NCI-H2171 treated with DMSO at 0.1 percent for 48 hours (cell line): ENCODE measurements around the gene PRKN.

Experiments used
- DNase-seq: peaks from one replicate; lab custom pipeline; 2025; lab: John Stamatoyannopoulos, UW

PRKN gene

DNA sequence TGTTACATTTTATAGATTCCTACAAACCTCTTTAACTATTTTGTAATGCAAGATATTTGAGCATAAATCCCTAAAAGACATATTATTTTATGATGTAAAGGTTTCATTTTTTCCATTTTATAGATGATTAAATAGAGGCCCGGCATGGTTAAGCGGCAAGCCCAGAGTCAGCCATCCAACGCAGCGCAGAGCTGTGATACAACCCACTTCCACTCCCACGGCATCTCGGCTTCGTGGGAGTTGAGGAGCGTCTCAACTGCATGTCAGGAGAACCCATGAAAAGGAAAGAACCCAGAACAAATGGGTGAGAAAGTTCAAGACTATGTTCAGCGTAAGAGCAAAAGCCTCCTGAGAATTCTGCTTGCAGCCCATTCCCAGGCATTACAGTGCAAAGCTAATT lies 488.2 kb downstream of the PRKN start:
- no peak for DNase-seq

DNA sequence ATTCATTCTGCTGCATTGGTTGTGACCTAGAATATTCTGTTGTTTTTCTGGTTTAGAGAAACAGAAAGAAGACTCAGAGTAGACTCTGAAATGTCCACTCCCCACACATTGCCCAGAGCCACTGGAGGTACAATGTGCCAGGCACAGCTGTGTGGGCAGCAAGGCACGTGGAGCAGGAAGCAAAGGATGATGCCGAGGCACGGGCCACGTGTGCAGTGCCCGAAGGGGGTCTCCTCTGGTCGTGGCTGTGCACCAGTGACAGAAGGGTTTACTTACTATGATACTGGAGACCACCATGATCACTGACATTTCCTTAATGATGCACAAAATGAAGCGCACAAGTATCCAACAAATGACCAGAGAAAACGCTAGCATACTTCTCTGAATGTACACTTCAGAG lies 488.9 kb downstream of the PRKN start:
- no peak for DNase-seq

DNA sequence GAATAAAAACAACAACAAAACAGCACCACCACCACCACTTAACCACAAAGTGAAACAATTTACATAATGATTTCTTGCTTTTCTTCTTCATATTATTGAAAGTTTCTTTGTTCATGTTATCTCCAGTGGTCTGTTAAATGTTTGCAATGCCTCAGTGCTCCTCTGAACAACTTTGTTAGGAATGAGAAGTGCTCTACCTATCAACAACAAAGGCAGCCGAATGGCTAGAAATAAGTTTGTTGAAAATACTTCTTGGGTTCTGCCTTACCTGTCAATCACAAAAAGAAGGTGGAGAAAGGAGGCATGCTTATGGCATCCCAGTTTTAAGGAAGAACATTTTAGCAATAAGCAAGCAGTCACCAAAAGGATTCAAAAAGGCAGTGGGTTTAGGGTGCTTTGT lies 490.2 kb downstream of the PRKN start:
- DNase-seq: no peak

DNA sequence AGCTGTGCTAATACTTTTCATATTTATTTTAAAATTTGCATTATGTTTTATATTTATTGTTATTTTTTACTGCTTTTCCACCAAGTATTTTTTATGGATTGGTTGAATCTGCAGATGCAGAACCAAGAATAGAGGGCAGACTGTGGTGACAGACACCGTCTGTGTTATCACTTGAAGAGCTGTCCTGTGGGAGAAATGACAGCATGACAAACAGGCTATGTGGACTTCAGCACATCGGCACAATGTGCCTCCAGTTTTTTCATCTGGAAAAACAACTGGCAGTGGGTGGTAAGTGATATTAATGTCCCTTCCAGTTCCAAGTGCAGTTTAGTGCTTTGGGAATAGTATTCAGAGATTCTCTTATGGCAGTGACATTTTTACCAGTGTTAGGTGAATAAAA lies 492.9 kb downstream of the PRKN start:
- DNase-seq: no peak

DNA sequence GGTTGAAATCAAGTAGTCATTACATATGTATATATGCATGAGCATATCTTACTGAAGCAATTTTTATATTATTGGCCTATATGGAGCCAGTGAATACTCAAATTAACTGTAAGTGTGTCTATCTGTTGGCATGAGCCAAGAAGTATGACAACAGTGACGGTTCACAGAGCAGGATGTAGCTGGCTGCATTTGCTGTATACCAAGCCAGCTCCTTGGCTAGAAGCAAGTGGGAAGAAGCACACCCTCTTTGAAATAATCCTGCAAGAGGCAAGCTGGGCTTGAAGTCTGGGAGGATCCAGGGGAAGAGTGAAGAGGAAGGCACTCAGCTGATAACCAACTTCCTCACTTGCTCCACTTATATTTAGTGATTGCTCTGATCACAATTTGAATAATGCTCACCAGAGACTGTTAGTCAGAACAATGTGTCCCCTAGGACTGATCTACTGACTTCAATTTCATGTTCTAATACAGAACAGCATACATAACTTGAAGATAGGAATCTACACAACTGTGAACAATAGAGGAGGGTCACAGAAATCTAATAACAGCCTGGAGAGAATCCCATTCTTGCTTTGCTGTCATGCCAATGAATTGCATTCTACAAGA lies 497.3 kb downstream of the PRKN start:
- no peak for DNase-seq

DNA sequence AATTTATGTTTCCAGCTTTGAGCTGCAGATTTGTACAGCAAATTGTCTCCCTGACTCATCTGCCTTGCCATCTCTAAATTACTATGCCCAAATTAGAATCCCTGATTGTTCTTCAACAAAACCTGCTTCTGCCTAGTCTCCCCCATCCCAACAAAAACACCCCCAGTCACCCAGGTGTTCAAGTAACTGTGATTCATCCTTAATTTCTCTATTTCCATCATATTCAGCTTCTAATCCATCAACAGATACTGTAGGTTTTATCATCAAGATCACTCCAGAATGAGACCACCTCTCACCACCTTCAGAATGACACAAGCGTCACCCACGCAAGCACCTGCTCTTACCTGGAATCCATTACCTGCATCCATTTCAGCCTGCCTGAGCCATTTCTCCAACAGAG lies 498.5 kb downstream of the PRKN start:
- no peak for DNase-seq

DNA sequence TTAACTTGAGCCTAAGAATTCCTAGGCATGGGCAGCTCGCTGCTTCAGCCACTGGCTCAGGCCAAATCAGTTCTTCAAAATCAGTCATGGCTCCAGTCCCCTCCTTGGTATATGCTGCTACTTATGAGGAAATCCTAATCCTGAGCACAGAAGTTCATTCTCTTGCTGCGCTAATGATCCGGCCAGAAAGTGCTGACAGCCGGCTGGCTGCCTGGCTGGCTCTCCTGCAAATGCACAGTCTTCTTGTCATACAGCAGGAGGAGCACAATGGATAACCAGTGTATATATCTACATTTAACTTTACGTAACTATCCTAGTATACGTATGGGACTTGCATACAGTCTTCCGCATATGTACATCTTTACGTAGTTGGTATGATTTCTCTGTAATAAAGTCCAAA lies 500.8 kb downstream of the PRKN start:
- no peak for DNase-seq

DNA sequence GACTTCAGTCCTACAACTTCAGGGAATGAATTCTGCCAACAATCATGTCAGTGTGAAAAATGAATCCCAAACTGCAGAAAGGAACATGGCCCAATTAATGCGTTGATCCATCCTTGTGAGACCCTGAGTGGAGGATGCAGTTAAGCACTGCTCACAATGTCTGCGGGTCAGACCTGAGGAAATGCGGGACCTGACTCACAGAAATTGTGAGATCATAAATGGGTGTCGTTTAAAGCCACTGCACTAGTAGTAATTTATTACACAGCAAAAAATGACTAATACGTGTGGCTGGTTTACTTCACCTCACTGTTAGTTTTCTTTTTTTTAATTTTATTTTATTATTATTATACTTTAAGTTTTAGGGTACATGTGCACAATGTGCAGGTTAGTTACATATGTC lies 505.0 kb downstream of the PRKN start:
- DNase-seq: no peak

DNA sequence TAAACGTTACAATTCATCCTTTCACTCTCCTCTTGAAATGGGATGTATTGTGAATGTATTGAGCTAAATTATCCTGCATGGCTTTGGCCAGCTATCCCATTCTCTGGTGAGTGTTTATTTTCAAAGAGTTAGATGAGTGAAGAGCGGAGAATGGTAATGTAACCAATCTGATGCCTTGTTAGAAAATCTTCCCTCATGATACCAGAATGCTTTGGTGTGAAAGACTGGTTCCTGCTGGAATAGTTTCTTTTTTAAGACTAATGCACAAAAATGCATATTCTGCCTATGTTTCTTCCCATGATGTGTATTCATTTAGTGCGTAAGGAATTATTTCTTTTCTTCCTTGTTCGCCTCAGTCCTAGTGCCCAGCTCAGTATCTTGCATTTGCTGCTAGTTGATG lies 506.7 kb downstream of the PRKN start:
- DNase-seq: no peak

DNA sequence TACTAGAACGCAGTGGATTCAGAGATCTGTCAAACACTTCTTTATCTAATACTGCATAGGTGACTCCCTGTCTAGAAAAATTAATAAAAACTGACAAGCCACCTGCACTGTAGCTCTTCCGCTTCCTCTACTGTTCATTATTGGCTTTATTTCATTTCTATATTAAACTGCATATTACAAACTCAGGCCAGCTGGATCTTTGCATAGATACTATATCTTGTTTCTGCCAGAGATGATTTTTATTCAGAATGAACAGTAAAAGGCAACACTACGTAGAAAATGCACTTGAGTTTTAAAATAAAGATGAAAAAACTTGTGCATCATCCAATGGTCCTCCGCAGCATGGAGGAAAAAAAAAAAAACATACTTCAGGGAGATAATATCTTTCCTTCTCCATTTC lies 508.3 kb downstream of the PRKN start:
- DNase-seq: no peak

DNA sequence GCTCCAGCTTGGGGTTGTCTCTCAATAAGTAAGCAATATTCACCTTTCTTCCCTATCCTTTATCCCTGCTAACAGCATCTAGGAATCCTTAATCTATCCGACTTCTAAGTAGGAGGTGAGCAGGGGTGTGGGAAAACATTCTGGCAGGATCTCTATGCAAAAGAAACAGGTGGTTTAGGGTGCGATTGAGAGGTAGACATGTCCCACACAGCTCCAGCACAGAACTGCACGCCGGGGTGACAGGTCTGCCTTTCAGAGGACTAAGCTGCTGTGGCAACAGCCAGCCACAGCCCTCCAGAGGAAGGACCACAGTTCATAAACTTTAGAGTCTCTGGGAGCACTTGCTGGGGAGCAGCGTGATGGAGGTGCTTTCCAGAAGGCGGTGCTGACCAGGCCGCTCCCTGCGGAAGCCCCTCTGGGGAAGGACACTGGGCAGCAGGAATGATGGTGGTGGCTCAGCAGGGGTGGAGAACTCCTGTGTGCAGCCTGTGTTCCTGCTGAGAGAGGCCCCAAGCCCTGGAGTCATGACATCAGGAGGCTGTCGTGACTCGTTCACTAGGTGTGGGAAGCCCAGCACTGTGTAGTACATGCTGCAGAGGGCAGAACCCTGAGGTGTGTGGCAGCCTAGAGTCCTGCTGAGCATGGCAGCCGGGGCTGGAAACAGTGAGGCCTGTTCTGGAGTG lies 509.6 kb downstream of the PRKN start:
- DNase-seq: no peak

DNA sequence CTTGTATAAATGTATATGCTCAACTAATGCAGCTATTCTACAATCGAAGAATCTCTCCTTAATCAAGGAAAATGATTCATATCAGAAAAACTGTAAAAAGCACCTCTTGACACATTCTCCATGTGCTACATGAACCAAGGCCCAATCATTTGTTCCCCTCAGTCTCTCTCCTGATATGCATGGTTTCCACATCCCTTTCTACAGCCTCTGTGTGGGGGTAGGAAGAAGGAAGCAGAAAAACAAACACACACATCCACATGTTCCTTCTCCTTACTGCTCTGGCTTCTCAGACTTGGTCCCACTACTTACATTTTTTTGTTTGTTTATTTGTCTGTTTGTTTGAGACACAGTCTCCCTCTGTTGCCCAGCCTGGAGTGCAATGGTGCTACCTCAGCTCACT lies 510.5 kb downstream of the PRKN start:
- DNase-seq: no peak

DNA sequence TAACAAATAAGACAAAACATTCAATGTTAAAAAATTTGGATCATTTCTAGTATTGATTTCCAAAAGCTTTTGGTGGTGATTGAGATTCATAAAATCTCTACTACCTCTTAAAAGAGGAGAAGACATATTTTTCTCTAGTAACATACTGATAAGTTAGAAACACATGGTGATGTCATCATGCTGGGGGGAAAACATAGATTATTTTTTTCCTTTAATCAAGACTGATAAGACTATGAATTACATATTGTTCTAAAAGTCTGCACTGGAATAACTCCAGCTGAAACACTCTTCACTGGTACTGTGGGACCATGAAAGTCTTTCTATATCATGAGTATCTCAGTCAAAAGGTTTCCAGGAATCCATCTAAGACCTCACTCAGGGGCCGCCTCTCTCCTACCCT lies 515.8 kb downstream of the PRKN start:
- DNase-seq: no peak

DNA sequence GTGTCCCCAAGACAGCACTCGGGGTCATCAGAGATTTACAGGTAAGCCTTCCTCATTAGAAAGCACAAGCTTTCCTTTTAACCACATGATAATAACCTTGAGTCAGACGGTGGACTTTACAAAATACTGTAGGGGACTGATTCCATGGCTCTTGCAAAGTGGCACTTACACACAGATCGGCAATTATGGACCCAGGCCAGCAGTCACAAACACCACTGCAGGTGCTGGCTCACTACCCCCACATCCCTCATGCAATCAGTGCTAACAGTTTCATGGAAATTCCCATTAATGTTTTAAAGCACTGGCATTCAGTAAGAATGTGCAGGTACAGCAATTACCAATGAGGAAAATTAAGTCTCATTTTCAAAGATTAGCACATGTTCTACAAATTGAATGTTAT lies 516.5 kb downstream of the PRKN start:
- no peak for DNase-seq

DNA sequence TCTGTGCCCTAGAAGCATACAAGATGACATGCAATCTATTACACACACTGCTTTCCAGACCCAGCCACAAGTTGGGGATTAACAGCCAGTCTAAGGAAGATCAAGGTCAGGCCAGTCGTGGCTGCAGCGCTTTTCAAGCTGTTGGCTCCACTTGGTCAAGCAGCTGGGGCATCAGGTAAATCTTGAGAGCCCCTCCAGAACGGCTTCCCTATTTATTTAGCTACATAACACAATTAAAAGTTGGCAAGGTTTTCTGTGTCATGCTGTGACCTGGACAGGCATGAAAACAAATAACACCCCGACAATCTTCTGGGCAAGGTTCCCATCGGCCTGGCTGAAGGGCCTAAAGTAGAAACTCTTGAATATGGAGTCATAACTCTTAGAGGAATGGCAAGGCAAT lies 524.3 kb downstream of the PRKN start:
- DNase-seq: no peak

DNA sequence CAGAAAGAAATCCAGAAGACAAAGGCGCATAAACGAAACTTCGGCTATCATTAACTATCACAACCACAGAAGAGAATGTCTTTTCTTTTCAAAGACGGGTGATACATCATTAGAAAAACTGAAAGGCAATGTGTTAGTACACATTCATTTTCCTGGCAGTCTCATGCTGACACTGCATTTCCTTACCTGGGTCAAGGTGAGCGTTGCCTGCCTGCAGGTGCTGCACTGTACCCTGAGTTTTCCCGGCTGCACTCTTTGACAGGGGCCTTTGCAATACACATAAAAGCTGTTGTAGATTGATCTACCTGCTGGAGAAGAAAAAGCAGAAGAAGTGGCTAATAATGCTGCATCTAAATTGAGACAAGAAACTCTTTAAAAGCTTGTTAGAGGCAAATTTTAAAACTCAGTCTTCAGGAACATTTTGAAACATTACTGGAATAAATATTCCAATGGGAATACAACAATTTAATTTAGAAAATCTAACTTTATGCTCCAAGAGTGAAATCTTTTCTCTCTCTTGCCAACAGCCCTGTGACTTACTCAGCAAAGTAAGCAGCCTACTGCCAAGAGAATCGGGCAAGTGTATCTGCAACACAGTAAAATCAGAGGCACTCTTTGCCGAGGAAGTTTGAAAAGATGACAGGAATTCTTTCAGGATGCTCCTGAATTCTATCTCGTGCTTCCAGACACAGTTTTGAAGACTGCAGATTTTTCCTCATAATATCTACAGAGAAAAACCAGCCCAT lies 526.4 kb downstream of the PRKN start:
- DNase-seq: no peak

DNA sequence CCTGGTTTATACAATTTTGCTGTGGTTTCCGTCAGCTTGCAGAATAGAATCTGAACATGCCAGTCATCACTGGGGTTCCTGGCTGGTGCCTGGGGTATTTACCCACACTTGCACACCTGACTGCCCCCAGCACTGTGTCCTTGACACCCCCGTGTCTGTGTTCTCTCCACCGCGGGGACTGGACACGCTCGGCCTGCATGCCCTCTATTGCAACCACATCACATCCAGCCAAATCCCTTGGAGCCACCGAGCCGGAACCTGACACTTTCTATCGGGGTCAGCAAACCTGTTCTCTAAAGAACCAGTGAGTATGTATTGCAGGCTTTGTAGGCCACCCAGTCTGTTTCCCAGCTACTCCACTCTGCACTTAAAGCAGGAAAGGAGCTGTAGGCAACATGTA lies 527.5 kb downstream of the PRKN start:
- DNase-seq: no peak

DNA sequence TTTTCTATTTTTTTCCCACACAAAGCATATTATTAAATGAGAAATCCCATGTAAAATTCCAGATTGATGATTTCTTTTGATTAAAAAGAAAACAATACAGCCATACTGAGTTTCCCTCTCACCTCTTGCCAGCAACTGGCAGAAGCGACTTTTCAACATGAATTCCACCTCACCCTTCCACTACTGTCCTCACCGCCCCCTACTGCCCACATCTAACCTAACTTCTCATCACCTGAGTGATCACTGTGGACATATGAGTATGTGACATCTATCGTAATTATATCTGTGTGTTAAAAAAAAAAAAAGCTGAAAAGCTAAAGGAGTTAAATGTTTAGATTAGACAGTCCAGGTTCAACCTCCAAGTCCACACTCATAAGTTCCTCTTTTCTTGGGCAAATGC lies 528.6 kb downstream of the PRKN start:
- no peak for DNase-seq

DNA sequence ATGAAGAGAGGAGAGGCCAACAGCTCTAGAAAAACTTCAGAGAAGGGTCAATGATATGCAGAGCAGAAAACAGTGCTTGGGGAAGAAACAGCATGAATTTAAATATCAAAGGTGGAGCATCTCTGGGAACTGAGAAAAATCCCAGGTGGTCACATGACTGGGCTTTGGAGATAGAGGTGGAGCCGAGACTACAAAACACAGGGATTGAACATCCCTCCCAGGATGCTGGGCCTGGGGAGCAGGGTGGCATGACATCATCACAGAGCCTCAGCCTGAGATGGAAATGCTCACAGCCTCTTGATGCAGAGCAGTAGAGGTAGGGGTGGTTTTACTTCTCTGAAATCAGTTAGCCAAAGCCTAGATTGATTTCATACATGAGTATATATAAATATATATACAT lies 529.5 kb downstream of the PRKN start:
- DNase-seq: no peak

DNA sequence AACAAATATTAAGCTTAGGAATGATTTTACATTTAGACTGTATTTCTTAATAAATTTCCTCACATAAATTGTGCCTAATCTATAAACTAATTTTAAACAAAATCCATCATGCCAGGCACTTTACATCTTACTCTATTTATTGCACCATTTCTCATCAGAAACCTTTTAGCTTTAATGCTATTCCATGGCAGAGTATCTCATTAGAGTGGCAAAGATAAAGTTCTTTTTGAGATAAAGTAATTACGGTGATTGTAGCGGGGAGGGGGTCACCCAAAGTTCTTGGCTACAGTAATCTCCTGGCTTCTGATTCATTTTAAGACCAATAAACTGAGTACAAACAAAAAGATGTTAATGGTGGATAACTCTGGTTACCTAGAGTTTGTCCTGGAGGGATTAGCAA lies 532.1 kb downstream of the PRKN start:
- no peak for DNase-seq

DNA sequence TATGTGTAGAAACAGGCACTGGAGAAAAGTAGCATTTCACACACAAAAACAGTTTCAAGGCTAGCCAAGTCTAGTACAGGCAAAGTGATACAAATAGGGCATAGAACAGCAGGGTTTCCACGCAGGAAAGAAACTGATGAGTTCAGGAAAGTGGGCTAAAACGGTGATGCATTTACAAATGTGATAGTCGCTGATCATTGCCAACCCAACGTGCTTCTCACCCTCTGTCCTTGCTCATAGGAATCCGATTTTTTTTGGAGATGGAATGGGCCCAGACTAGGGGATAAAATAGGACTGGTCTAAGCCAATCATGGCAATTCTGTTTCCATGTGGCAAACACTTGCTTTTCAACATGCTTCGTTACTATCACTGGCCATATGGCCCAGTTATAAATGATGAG lies 536.6 kb downstream of the PRKN start:
- DNase-seq: no peak

DNA sequence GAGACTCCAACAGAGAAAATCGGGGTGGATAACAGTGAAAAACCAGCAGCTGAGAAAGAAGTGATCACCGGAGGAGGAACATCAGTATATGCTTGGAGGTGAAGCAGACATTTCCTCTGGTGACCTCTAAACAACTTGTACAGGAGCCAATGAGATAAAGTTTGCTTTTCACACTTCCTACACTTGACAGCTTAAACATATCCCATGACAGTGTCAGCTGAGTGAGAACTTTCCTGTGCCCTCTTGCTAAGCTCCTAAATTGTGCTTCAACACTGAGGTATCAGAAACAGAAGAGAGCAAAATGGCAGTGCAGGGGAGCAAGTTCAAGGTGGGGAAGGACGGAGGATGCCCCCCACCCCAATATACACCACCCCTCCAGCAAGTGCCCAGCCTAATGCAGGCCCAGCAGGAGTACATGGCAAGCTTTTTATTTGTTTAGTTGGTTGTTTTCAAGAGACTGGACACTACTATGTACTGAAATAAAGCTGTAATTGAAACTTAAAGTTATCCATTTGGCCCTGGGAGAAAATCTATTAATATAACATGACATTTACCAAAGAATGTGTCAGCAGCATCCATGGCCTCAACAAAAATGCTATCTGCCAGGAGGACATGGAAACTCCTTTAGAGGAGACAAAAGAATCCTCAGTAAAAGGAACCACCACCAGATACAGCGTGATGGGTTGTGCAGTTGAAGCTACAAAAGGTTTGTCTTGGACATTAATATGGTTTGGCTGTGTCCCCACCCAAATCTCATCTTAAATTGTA lies 540.2 kb downstream of the PRKN start:
- DNase-seq: no peak

DNA sequence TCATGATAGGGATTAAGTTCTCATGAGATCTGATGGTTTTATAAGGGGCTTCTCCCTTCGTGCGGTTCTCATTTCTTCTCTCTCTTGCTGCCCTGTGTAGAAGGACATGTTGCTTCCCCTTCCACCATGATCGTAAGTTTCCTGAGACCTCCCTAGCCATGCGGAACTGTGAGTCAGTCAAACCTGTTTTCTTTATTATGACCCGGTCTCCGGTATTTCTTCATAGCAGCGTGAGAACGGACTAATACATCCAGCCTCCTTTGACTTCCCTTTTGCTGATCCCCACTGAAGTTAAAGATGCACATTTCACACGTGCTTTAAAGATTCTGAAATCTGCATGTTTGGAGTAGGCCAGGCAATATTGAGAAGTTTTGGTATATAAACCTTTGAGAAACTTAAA lies 543.1 kb downstream of the PRKN start:
- no peak for DNase-seq
